D721Med (cell line): ENCODE results near the gene ENAH.
"Not testable (repeated sequence)": the region's sequence is repeated elsewhere in the genome, so short reads cannot be mapped to it uniquely, and the experiment has no call there.

Experiments
- DNase-seq: peaks from one replicate; pipeline ENCODE4 v3.0.0; 2011; ENCODE audit warnings: low spot score; ENCODE audit not compliant: insufficient read length
- FAIRE-seq: peaks from 2 replicates; lab custom pipeline; 2011; peaks lifted over from hg19 to GRCh38; lab: Jason Lieb, UNC
- CTCF ChIP-seq: IDR thresholded peaks from 2 replicates; pipeline ENCODE4 v1.5.1; 2012; ENCODE audit warnings: mild to moderate bottlenecking, control low read depth; ENCODE audit not compliant: insufficient read depth; ENCODE audit errors: missing control alignments

The ENAH gene

GRCh38 chr1:225652729-225653462 lies at the start of gene ENAH:
Gene ENAH, minus strand, starts transcription at chr1:225653123. Its CDS starts 433 bp downstream, at chr1:225652690.
- TF ChIP-seq CTCF, result no peak
- peak; percentile 78 for DNase-seq
- FAIRE-seq, result no peak

DNA sequence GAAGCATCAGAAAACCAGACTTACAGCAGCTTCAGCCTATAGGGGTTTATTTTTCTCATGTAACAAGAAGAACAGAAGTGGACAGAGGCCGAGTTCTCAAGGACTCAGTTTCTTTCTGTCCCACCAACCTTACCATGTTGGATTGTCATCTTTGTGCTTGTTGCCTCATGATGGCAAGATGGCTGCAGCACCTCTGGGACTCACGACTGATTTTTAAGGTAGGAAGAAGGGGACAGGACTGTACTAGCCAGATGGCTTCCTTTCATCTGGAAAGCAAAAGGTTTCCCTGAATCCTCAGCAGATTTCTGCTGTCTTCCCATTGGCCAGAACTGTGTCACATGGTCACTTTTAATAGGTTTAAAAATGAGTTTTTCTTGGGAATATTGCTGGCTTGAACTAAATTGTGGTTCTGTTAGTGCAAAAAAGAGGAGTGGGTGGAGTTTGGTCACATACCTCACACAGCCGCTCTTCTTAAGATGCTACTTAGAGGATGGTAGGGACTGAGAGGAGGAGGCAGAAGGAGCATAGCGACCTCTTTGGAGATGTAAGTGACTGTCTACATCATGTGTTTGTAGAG lies 48.1 kb upstream of the ENAH start:
- no peak for DNase-seq
- TF ChIP-seq CTCF, result no peak
- FAIRE-seq, result no peak

GRCh38 chr1:225700164-225700821 lies 47.4 kb upstream of the ENAH start:
- no peak for FAIRE-seq
- DNase-seq, result no peak
- TF ChIP-seq CTCF, result no peak

DNA sequence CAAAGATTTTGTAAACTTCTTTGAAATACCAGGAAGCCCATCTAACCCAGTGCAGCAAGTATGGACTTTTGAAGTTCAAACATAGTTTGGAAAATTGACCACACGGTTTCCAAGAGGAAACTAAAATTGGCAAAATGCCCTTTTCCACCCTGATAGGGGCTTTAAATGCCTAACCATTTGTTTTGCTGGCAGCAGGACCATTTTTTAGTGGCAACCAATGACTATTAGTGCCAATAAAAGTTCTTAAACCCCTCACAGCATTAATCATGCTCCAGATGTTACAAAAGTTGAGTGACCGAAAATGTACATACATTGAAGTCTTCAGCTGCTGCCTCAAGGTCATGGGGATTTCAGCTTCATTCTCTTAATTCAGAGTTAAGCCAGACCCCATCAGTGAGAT lies 46.4 kb upstream of the ENAH start:
- TF ChIP-seq CTCF, result no peak
- DNase-seq (no peak), FAIRE-seq (no peak)

DNA sequence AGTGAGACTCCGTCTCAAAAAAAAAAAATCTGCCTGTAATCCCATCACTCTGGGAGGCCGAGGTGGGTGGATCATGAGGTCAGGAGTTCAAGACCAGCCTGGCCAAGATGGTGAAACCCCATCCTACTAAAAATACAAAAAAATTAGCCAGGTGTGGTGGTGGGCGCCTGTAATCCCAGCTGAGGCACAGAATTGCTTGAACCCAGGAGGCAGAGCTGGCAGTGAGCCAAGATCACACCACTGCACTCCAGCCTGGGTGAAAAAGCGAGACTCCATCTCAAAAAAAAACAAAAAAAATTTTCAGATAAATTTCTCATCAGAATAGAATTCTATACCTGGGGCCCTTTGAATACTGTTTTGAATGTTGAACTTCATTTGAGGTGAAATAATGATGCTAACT lies 45.3 kb upstream of the ENAH start:
- DNase-seq, FAIRE-seq: not testable (repeated sequence)

GRCh38 chr1:225697428-225697827 lies 44.5 kb upstream of the ENAH start:
- no peak for FAIRE-seq
- no peak for TF ChIP-seq CTCF
- DNase-seq, result no peak

DNA sequence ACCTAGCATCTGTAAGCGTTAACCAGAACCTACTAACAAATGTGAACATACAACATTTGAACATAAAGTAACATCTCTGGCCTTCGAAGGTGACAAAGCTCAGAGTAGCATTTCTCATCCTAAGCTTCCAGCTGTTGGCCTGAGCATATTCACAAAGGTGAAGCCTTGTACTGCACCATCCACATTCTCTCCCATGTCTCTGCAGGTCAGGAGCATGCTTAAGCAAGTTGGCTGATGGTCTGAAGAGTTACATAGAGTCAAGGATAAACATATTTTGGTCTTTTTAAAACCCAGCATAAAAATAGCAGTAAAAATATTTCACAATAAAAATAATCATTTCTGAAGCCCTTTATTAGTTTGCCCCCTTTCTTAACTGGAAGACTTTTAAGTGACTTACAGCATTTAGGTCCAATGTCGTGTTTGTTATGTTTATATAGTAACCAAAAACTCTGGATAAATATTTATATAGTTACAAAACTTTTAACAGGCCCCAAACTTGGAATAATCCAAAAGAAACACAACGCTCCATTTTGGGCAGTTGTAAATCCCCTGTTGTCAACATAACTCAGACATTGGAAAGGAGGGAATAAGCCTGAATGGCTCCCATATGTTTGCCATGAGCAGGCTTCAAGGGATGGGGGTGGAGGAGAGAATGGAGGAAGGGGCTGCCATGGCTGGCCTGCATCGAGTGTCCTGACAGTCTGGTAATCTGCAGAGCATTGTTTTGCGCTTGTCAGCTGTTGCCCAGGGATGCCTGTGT lies 42.8 kb upstream of the ENAH start:
- no peak for TF ChIP-seq CTCF
- FAIRE-seq (no peak), DNase-seq (no peak)
